H1 (cell line): ENCODE results near the gene TMEM181. TPM values are rescaled to one million over a fixed set of nuclear protein-coding genes. Genes with fewer than 3 reads are reported as not detected.

Source experiments
- ASH2L ChIP-seq: fragments of 200-600, 300-600 bp; sonication (generic); IDR thresholded peaks from one replicate; pipeline ENCODE4 v1.7.1; 2017; ENCODE audit warnings: low read length
- CEBPB ChIP-seq: IDR thresholded peaks from 2 replicates; pipeline ENCODE4 v1.6.1; 2012; ENCODE audit warnings: low read depth, low read length
- CREB1 ChIP-seq: IDR thresholded peaks from 2 replicates; pipeline ENCODE4 v1.6.1; 2012; ENCODE audit warnings: inconsistent platforms
- CTBP2 ChIP-seq: IDR thresholded peaks from 2 replicates; pipeline ENCODE4 v1.7.0; 2011; ENCODE audit warnings: borderline replicate concordance, mild to moderate bottlenecking, moderate library complexity, mixed read lengths, low read length; ENCODE audit not compliant: insufficient read depth, insufficient read length
- E2F6 ChIP-seq: IDR thresholded peaks from 2 replicates; pipeline ENCODE4 v1.6.1; 2012; ENCODE audit warnings: inconsistent platforms
- EGR1 ChIP-seq: IDR thresholded peaks from 2 replicates; pipeline ENCODE4 v1.6.1; 2011; ENCODE audit warnings: low read depth, low read length, borderline replicate concordance
- HDAC6 ChIP-seq: IDR thresholded peaks from one replicate; pipeline ENCODE4 v1.7.1; 2012; ENCODE audit warnings: low read depth, mild to moderate bottlenecking, inconsistent platforms, low read length, moderate library complexity
- JUND ChIP-seq: IDR thresholded peaks from 2 replicates; pipeline ENCODE4 v1.6.1; 2011; ENCODE audit warnings: mild to moderate bottlenecking, improper control_type of control experiment, low read length
- KDM4A ChIP-seq: IDR thresholded peaks from one replicate; pipeline ENCODE4 v1.7.1; 2012; ENCODE audit warnings: low read depth, mild to moderate bottlenecking, moderate library complexity, low read length, inconsistent platforms; ENCODE audit not compliant: severe bottlenecking
- KDM5A ChIP-seq: fragments of 200-600 bp; IDR thresholded peaks from 2 replicates; pipeline ENCODE4 v1.7.1; 2012; ENCODE audit warnings: mild to moderate bottlenecking, low read length, inconsistent platforms, mixed read lengths
- RBBP5 ChIP-seq: IDR thresholded peaks from 2 replicates; pipeline ENCODE4 v1.7.1; 2012; ENCODE audit warnings: low read depth, mild to moderate bottlenecking, inconsistent platforms, low read length, moderate library complexity, borderline replicate concordance
- TAF1 ChIP-seq: IDR thresholded peaks from 2 replicates; pipeline ENCODE4 v1.6.1; 2011; ENCODE audit warnings: mild to moderate bottlenecking, low read depth, low read length
- TBP ChIP-seq: IDR thresholded peaks from 2 replicates; pipeline ENCODE4 v1.6.1; 2011; ENCODE audit warnings: low read depth, low read length, improper control_type of control experiment
- TEAD4 ChIP-seq: IDR thresholded peaks from 2 replicates; pipeline ENCODE4 v1.6.1; 2012; ENCODE audit warnings: low read depth, low read length, inconsistent platforms, mixed read lengths
- YY1 ChIP-seq: IDR thresholded peaks from 2 replicates; pipeline ENCODE4 v1.6.1; 2011; ENCODE audit warnings: low read depth, mild to moderate bottlenecking, low read length
- ZNF274 ChIP-seq: IDR thresholded peaks from 2 replicates; pipeline ENCODE4 v1.7.0; 2012; ENCODE audit warnings: low read length, borderline replicate concordance; ENCODE audit errors: extremely low read depth
- polyA plus RNA-seq, 7 experiments: library from polyadenylated mRNA; depleted of rRNA in 3 of 7; stranded (reverse) in 5 of 7; unstranded in 2 of 7; fragments of >200 nt in 5 of 7; fragments of 200-250 nt in 2 of 7; gene quantifications; 1 replicate in 5 of 7; 2 replicates in 1 of 7; 4 replicates in 1 of 7; pipeline versions ENCODE4 v1.2.1 to v1.2.3, GENCODE V29; 2011 to 2013; ENCODE audit warnings: missing spikeins in 2 of 7, mixed read lengths in 2 of 7
- total RNA-seq: library from RNA; stranded (reverse); fragmentation: NEBNext Ultra II Directional; extraction: Animal tissue kit (Norgen Biotek cat#: 25700); gene quantifications from 2 replicates; pipeline ENCODE4 v1.2.1, GENCODE V29; 2021
- TF ChIP-seq, protein P1 (sequence below): IDR thresholded peaks from 2 replicates; pipeline ENCODE4 v1.6.1; 2012; ENCODE audit warnings: inconsistent platforms
- TF ChIP-seq, protein P2 (sequence below): IDR thresholded peaks from 2 replicates; pipeline ENCODE4 v1.6.1; 2012; ENCODE audit warnings: low read length, inconsistent platforms
- TF ChIP-seq, protein P3 (sequence below): IDR thresholded peaks from 2 replicates; pipeline ENCODE4 v1.6.1; 2011; ENCODE audit warnings: low read length, improper control_type of control experiment

Gene TMEM181
- total and polyA plus RNA-seq, 2 of the 8 experiments (the other 6 are each of a cell fraction or from before 2014, with no cell fraction given): 8.6 to 19.0 TPM

DNA sequence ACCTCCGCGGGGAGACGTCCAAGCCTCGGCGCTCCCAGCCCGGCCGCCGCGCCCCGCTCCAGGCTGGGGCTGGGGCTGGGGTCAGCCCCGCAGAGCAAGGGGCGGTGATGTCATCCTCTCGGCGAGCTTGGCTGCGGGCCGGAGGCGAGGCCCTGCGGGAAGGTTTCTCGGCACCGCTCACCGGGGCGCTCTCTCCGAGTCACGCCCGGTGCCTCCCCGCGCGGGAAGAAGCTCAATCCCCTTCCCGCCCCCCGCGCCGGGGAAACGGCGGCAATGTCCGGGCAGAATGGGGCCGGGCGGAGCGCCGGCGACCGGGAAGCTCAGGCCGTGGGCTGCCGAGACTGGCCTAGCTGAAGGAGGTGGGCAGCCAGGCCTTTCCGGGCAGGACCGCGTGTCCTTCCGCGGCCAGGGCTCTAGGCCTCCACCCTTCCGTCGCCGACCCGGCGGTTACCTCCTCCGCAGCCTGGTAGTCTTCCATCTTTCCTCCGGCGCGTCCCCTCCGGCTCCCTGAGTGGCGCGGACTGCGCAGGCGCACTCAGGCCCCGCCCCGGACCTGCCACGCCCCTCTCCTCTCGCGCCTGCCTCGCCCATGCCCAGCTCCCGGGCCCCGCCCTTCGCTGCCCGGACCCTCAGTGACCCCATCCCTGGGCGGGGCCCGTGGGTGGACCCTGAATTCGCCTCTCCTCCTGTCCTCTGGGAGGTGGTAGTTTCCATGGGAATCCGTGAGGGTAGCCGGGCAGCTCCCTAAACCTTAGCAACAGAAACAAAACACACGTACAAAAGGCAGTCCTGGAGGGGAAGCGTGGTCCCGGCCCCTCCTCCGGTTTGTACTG, 84.6 kb downstream of the TMEM181 start, which contains the start of gene DYNLT1 (continued):
- TF ChIP-seq TBP (peak; percentile 71; the same call in 1 of the 2 replicates), RBBP5 (peak; percentile 82), CREB1 (no peak; the same call in 1 of the 2 replicates), CEBPB (no peak), ASH2L (peak; percentile 97), EGR1 (no peak), HDAC6 (no peak), ZNF274 (no peak), TEAD4 (no peak), JUND (peak; percentile 43; the same call in 1 of the 2 replicates), YY1 (peak; percentile 87), KDM4A (no peak), KDM5A (no peak), CTBP2 (no peak), E2F6 (peak; percentile 52; the same call in 1 of the 2 replicates), TAF1 (peak; percentile 87)
- TF ChIP-seq, protein P1, sequence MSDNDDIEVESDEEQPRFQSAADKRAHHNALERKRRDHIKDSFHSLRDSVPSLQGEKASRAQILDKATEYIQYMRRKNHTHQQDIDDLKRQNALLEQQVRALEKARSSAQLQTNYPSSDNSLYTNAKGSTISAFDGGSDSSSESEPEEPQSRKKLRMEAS: peak; percentile 39
- TF ChIP-seq, protein P2, sequence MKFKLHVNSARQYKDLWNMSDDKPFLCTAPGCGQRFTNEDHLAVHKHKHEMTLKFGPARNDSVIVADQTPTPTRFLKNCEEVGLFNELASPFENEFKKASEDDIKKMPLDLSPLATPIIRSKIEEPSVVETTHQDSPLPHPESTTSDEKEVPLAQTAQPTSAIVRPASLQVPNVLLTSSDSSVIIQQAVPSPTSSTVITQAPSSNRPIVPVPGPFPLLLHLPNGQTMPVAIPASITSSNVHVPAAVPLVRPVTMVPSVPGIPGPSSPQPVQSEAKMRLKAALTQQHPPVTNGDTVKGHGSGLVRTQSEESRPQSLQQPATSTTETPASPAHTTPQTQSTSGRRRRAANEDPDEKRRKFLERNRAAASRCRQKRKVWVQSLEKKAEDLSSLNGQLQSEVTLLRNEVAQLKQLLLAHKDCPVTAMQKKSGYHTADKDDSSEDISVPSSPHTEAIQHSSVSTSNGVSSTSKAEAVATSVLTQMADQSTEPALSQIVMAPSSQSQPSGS: peak; percentile 41; the same call in 1 of the 2 replicates
- TF ChIP-seq, protein P3, sequence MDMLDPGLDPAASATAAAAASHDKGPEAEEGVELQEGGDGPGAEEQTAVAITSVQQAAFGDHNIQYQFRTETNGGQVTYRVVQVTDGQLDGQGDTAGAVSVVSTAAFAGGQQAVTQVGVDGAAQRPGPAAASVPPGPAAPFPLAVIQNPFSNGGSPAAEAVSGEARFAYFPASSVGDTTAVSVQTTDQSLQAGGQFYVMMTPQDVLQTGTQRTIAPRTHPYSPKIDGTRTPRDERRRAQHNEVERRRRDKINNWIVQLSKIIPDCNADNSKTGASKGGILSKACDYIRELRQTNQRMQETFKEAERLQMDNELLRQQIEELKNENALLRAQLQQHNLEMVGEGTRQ: no peak
